Measurements from ENCODE around the gene OR10D3.
"Not testable (repeated sequence)": the region's sequence is repeated elsewhere in the genome, so short reads cannot be mapped to it uniquely, and the experiment has no call there.

OR10D3 gene

DNA sequence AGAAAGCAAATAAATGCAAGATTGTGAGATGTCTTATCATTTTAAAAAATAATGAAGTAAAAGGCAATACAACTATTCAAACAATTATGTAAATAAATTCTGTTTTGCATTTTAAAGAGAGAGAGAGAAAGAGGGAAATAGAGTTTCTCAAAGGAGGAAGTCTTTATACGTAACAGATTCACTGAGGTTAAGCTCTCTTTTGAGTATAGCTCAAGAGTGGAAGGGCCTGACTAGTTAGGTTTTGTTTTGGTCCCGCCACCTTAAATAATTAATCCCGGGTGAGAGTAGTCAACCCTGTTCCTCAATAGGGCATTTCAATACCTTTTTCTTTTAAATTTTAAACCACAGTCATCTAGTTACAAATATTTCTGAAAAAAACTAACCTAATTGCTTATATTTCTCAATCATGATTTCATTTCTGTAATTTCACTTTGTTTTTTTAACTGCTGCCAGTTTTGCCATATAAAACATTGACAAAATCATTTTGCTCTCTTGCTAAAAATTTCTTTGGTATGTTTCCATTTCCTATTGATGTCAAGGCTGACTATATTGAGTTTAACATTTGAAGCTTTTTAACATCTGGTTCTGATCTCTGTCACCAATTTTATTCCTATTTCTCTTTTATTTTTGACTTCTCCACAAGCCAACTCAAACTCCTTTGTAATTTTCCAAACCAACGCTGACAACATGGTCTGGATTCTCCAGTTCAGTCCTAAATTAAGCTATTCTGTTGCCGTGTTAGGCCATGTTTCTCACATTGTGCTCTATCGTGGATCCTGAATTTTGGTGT is 10.3 kb downstream of the OR10D3 start:
- DNase-seq (ENCODE audit: low read depth, low spot score) = no peak
- H3K4me3 ChIP-seq (ENCODE audit: low read length) = no peak overlapping the region

DNA sequence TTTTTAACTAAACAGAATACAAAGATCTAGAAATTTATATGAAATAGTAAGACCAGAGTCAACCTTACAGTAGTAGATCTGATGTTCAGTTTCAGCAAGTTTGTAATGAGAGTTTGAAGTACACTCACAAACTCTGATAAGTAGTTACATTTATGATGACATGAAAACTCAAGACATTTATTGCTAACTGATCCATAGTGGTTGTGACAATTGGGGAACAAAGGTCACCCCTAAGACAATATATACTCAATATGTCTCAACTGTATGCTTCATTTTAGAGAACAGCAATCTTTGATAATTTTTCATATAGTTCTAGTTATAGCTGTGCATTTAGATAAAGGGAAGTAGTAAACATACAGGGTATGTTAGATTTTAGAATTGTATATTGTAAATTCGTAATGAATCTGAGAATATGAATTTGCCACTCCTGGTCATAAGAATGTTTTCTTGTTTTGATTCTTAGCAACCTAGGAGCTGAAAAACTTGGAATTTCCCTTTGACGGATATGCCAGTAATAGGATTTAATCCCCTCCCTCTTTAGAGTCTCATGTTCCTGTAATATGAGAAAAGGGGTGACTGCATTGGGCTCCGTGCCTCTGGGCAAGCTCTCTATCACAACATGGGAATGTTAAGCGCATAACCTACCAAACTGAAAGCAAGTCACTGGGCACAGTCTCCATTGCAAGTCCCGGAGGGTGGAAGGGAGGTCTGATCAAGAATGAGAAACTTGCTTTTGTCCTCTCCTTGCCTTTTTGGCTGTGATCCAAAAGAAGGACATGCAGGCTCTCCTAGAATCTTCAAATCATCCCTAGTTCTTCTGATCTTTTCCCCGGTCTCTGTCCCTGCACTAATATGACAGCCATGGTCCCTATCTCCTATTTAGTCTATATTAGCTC is 11.4 kb downstream of the OR10D3 start:
- DNase-seq (ENCODE audit: low read depth, low spot score) = no peak
- H3K4me3 ChIP-seq (ENCODE audit: low read length) = no peak overlapping the region

DNA sequence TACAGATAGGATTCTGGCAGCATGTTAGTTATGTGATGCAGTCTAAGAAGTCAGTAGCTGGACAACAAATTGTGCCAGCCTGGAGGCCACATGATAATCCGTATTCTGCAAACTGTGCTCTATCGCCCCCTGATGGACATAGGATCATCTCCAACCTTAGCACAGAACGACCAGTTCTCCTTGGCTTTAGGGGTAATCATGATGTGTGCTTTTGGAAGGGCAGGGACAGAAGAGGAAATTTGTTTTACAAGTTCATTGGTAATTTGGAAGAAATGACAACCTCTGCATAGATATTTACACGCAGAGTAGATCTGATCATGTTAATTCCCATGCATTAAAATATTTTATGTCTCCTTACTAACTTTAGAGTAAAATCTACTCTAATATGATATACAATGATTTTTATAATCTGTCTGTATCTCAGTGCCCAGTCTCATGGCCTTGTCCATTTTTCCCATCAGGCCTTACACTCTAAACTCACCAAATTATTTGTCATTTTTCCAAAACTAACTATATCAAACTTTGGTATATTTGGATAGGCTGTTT is 12.1 kb downstream of the OR10D3 start:
- DNase-seq (ENCODE audit: low read depth, low spot score) = peak; percentile 36
- H3K4me3 ChIP-seq (ENCODE audit: low read length) = no peak overlapping the region

DNA sequence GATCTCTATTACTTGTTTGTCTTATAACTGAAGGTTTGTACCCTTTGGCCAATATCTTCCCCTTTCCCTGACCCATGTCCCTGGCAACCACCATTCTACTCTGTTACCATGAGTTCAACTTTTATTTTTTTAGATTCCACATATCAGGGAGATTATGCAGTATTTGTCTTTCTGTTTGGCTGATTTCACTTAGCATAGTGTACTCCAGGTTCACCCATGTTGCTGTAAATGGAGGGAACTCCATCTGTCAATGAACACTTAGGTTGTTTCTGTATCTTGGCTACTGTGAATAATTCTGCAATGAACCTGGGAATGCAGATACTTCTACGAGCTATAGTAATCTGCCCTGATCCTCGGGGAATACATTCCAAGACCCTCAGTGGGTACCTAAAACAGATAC is 14.9 kb downstream of the OR10D3 start:
- DNase-seq (ENCODE audit: low read depth, low spot score) = no peak

GRCh38 chr11:124198897-124199296 is 15.8 kb downstream of the OR10D3 start:
- DNase-seq (ENCODE audit: low read depth, low spot score) = no peak
- H3K4me3 ChIP-seq (ENCODE audit: low read length) = no peak overlapping the region

More for the DNA sequence above, 14.9 kb downstream of the OR10D3 start:
- H3K4me3 ChIP-seq (ENCODE audit: low read length) = no peak overlapping the region

DNA sequence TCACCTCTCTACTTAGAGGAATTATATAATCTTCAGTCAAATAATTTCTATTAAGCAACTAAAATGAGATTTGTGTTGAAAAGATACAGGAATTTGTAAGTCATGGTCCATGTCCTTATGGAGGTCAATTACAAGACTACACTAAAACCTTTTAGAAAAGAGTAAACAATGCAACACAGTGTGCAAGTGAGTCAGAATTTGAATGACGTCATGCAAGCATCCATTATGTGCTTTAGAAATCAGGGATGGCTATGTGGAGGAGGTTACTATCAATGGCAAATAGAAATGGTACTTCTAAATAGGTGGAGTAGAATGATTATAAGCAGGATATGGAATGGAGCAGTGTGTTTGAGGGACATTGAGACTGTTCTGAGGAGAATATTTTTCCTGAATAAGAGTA is 16.6 kb downstream of the OR10D3 start:
- DNase-seq (ENCODE audit: low read depth, low spot score) = no peak
- no peak overlapping the region for H3K4me3 ChIP-seq (ENCODE audit: low read length)

GRCh38 chr11:124200671-124201070 is 17.5 kb downstream of the OR10D3 start:
- H3K4me3 ChIP-seq (ENCODE audit: low read length) = no peak overlapping the region
- DNase-seq (ENCODE audit: low read depth, low spot score) = no peak

DNA sequence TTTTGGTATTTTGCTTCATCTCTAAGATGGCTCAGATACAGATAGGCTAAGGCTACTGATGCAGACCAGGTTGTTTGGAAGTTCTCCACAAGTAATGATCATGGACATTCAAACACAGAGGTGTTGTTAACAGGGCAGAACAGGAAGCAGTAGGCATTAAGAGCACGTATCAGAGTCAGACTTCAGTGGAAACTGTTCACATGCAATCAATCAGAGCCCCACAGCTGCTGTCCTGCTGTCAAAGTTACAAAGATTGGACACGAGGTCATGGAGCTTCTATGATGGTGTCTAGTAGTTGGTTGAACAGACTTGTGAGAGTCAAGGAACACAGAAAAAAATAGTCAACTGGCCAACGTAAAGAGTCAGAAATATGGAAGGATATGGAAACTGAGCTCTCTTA is 19.8 kb downstream of the OR10D3 start:
- DNase-seq (ENCODE audit: low read depth, low spot score) = no peak
- H3K4me3 ChIP-seq (ENCODE audit: low read length) = no peak overlapping the region

GRCh38 chr11:124204008-124204407 is 20.9 kb downstream of the OR10D3 start:
- H3K4me3 ChIP-seq (ENCODE audit: low read length) = no peak overlapping the region
- no peak for DNase-seq (ENCODE audit: low read depth, low spot score)

- no peak for DNase-seq (ENCODE audit: low read depth, low spot score)
- no peak overlapping the region for H3K4me3 ChIP-seq (ENCODE audit: low read length)
Observed at GRCh38 chr11:124207102-124207792, 24.1 kb downstream of the OR10D3 start.

- DNase-seq (ENCODE audit: low read depth, low spot score) = no peak
- H3K4me3 ChIP-seq (ENCODE audit: low read length) = no peak overlapping the region
Observed at GRCh38 chr11:124209824-124210357, 26.7 kb downstream of the OR10D3 start.

DNA sequence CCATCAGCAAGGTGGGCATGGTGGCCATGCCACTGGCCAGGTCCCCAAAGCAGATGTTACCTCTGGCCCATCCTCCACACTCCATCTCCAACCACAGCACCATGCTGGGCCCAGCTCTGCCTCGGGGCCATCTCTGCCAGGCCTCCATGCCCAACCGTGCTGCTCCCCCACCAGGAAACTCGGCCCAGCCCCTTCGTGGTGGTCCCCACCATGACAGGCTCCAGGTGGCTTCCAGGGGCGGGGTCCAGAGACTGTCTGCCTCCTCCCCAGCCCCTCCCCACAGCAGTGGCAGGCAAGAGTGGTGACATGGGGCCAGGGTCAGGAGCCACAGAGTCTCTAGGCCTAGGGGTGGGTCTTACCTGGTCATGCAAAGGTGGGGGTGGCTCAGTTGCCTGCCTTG is 27.3 kb downstream of the OR10D3 start:
- H3K4me3 ChIP-seq (ENCODE audit: low read length) = no peak overlapping the region
- no peak for DNase-seq (ENCODE audit: low read depth, low spot score)

- no peak for DNase-seq (ENCODE audit: low read depth, low spot score)
- no peak overlapping the region for H3K4me3 ChIP-seq (ENCODE audit: low read length)
Observed at GRCh38 chr11:124211321-124211720, 28.2 kb downstream of the OR10D3 start.

- no peak overlapping the region for H3K4me3 ChIP-seq (ENCODE audit: low read length)
- no peak for DNase-seq (ENCODE audit: low read depth, low spot score)
Observed at GRCh38 chr11:124214027-124214426, 30.9 kb downstream of the OR10D3 start.

DNA sequence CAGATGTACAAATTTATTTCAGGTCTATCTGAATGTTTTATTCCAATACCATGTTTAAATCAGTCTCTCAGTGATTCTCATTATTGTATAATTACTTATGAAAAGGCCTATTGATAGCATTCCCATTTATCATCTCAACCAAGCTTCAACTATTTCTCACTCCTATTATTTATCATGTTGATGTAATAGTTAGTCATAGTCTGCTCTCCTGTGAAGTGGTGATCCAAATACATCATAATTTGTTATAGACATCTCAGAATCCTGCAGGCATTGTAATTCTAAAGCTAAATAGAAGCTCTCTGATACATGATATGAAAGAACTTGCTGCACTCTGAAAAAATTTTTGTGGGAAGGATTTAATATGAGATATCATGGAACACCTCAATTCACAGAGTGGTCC is 36.0 kb downstream of the OR10D3 start:
- no peak overlapping the region for H3K4me3 ChIP-seq (ENCODE audit: low read length)
- no peak for DNase-seq (ENCODE audit: low read depth, low spot score)

- DNase-seq (ENCODE audit: low read depth, low spot score) = no peak
- no peak overlapping the region for H3K4me3 ChIP-seq (ENCODE audit: low read length)
Observed at GRCh38 chr11:124222407-124222806, 39.3 kb downstream of the OR10D3 start.

DNA sequence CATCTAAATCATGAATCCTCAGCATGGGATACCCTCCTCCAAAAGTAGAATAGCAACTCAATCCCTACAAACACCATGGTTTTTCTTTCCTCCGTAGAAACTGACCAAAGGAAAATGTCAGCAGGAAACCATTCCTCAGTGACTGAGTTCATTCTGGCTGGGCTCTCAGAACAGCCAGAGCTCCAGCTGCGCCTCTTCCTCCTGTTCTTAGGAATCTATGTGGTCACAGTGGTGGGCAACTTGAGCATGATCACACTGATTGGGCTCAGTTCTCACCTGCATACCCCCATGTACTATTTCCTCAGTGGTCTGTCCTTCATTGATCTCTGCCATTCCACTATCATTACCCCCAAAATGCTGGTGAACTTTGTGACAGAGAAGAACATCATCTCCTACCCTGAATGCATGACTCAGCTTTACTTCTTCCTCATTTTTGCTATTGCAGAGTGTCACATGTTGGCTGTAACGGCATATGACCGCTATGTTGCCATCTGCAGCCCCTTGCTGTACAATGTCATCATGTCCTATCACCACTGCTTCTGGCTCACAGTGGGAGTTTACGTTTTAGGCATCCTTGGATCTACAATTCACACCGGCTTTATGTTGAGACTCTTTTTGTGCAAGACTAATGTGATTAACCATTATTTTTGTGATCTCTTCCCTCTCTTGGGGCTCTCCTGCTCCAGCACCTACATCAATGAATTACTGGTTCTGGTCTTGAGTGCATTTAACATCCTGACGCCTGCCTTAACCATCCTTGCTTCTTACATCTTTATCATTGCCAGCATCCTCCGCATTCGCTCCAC is 41.7 kb downstream of the OR10D3 start:
- DNase-seq (ENCODE audit: low read depth, low spot score); H3K4me3 ChIP-seq (ENCODE audit: low read length): not testable (repeated sequence)

GRCh38 chr11:124225471-124225870 is 42.3 kb downstream of the OR10D3 start:
- H3K4me3 ChIP-seq (ENCODE audit: low read length) = no peak overlapping the region

More at GRCh38 chr11:124225471-124225870, 42.3 kb downstream of the OR10D3 start:
- DNase-seq (ENCODE audit: low read depth, low spot score) = no peak
